HepG2 (cell line): ENCODE measurements around the gene ERC1. TPM values are rescaled to one million over a fixed set of nuclear protein-coding genes. Genes with fewer than 3 reads are reported as not detected.

ENCODE experiments used
- CCDC6 ChIP-seq: sonication (generic); formaldehyde crosslinking; IDR thresholded peaks from 2 replicates; pipeline ENCODE4 v1.8.1; 2022; ENCODE audit warnings: mild to moderate bottlenecking, missing genetic modification reagents, moderate library complexity
- GABPB1 ChIP-seq: IDR thresholded peaks from 2 replicates; pipeline ENCODE4 v1.6.1; 2016; ENCODE audit warnings: mild to moderate bottlenecking, missing genetic modification reagents, moderate library complexity, missing compliant biosample characterization
- HNRNPK ChIP-seq: fragments of 200-400 bp; formaldehyde crosslinking; IDR thresholded peaks from 2 replicates; pipeline ENCODE4 v1.6.1; 2018; ENCODE audit warnings: low read length, low read depth, moderate library complexity, mild to moderate bottlenecking; ENCODE audit not compliant: poor library complexity, severe bottlenecking
- POGZ ChIP-seq: sonication (generic); formaldehyde crosslinking; IDR thresholded peaks from 2 replicates; pipeline ENCODE4 v1.4.0; 2020; ENCODE audit warnings: mild to moderate bottlenecking, missing genetic modification reagents
- RARA ChIP-seq: IDR thresholded peaks from 2 replicates; pipeline ENCODE4 v1.6.1; 2016; ENCODE audit warnings: missing genetic modification reagents, missing compliant biosample characterization
- TOE1 ChIP-seq: sonication (generic); formaldehyde crosslinking; IDR thresholded peaks from 2 replicates; pipeline ENCODE4 v1.4.0; 2020; ENCODE audit warnings: mild to moderate bottlenecking, missing genetic modification reagents
- TSC22D2 ChIP-seq: sonication (generic); formaldehyde crosslinking; IDR thresholded peaks from 2 replicates; pipeline ENCODE4 v1.5.1; 2020; ENCODE audit warnings: missing genetic modification reagents, mild to moderate bottlenecking, borderline replicate concordance
- ZNF337 ChIP-seq: sonication (generic); formaldehyde crosslinking; IDR thresholded peaks from 2 replicates; pipeline ENCODE4 v1.5.1; 2020; ENCODE audit warnings: missing genetic modification reagents, low read depth, mild to moderate bottlenecking, borderline replicate concordance
- ZNF34 ChIP-seq: sonication (generic); formaldehyde crosslinking; IDR thresholded peaks from 2 replicates; pipeline ENCODE4 v1.4.0; 2020; ENCODE audit warnings: mild to moderate bottlenecking, missing genetic modification reagents, borderline replicate concordance
- ZNF354B ChIP-seq: sonication (generic); formaldehyde crosslinking; IDR thresholded peaks from 2 replicates; pipeline ENCODE4 v1.8.0; 2022; ENCODE audit warnings: mild to moderate bottlenecking, missing genetic modification reagents
- ZNF564 ChIP-seq: sonication (generic); formaldehyde crosslinking; IDR thresholded peaks from 2 replicates; pipeline ENCODE4 v1.8.1; 2023; ENCODE audit warnings: mild to moderate bottlenecking, missing genetic modification reagents
- ZNF570 ChIP-seq: sonication (generic); formaldehyde crosslinking; IDR thresholded peaks from 2 replicates; pipeline ENCODE4 v1.4.0; 2020; ENCODE audit warnings: mild to moderate bottlenecking, missing genetic modification reagents, borderline replicate concordance
- ZNF644 ChIP-seq: IDR thresholded peaks from 2 replicates; pipeline ENCODE4 v1.6.1; 2016; ENCODE audit warnings: low read depth
- ZNF782 ChIP-seq: sonication (generic); formaldehyde crosslinking; IDR thresholded peaks from 2 replicates; pipeline ENCODE4 v1.4.0; 2020; ENCODE audit warnings: missing genetic modification reagents, mild to moderate bottlenecking, borderline replicate concordance
- ZNF790 ChIP-seq: sonication (generic); formaldehyde crosslinking; IDR thresholded peaks from 2 replicates; pipeline ENCODE4 v1.8.0; 2022; ENCODE audit warnings: missing genetic modification reagents, mild to moderate bottlenecking, borderline replicate concordance
- polyA plus RNA-seq, 8 experiments: library from polyadenylated mRNA; depleted of rRNA in 3 of 8; stranded (reverse) in 7 of 8; unstranded in 1 of 8; fragments of >200 nt; fragmentation: Illumina TruSeq in 4 of 8; extraction: Trizol in 4 of 8; gene quantifications; 2 replicates each; pipeline versions ENCODE4 v1.2.1 to v1.2.3, GENCODE V29; 2011 to 2016; ENCODE audit warnings: low read depth in 4 of 8, missing spikeins in 1 of 8, mixed read lengths in 1 of 8; ENCODE audit not compliant: insufficient read depth in 1 of 8
- total RNA-seq, 5 experiments: library from RNA; depleted of rRNA; stranded (reverse); fragments of >200 nt; fragmentation: Illumina TruSeq; extraction: Trizol; gene quantifications; 2 replicates each; pipeline ENCODE4 v1.2.3, GENCODE V29; 2016; ENCODE audit warnings: low read depth in 1 of 5
- TF ChIP-seq, protein P1 (sequence below): sonication (generic); formaldehyde crosslinking; IDR thresholded peaks from 2 replicates; pipeline ENCODE4 v1.5.1; 2020; ENCODE audit warnings: mild to moderate bottlenecking, moderate library complexity, missing genetic modification reagents
- TF ChIP-seq, protein P2 (sequence below): sonication (generic); formaldehyde crosslinking; IDR thresholded peaks from 2 replicates; pipeline ENCODE4 v1.5.1; 2020; ENCODE audit warnings: missing genetic modification reagents, mild to moderate bottlenecking, borderline replicate concordance
- TF ChIP-seq, protein P3 (sequence below): sonication (generic); formaldehyde crosslinking; IDR thresholded peaks from 2 replicates; pipeline ENCODE4 v1.5.1; 2020; ENCODE audit warnings: missing genetic modification reagents, mild to moderate bottlenecking, borderline replicate concordance
- TF ChIP-seq, protein P4 (sequence below): sonication (generic); formaldehyde crosslinking; IDR thresholded peaks from 2 replicates; pipeline ENCODE4 v1.5.1; 2020; ENCODE audit warnings: missing genetic modification reagents, mild to moderate bottlenecking, borderline replicate concordance
- TF ChIP-seq, protein P5 (sequence below): sonication (generic); formaldehyde crosslinking; IDR thresholded peaks from 2 replicates; pipeline ENCODE4 v1.8.0; 2022; ENCODE audit warnings: mild to moderate bottlenecking, missing genetic modification reagents; ENCODE audit not compliant: insufficient replicate concordance

ERC1 gene
- total and polyA plus RNA-seq, 2 of the 13 experiments (the other 11 are each of a cell fraction or from before 2014, with no cell fraction given) = 6.1 to 12.4 TPM

DNA sequence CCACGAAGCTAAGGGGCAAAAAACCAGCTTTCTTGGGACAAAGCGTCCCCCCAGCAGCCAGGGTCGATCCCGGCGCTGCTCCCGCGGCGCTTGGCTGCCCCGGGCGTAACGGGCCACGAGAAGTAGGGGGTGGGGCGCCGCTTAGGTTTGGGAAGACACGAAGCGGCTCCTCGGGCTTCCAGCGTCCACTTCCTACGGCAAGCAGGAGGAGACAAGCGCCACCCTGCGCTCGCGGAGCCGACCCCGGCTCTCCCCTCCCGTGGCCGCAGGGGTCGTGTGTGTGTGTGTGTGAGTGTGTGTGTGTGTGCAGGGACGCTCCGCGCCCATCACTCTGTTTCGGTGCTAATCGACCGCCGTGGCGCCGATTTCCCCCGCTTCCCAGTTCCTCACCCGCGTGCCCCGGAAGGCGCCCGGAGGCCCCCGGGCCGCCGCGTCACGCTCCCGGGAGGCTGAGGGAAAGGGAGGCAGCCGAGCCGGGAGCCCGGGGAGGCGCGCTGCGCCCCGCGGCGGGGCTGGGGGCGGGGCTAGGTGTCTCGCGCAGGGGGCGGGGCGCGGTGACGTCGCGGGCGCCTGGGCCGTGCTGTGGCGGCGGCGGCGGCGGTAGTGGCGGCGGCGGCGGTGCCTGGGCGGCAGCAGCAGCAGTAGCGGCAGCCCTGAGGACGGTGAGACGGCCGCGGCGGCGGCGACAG lies at the start of gene ERC1 (continued):
- no peak for TF ChIP-seq ZNF790
- no peak for TF ChIP-seq ZNF34 (CRISPR knock-in tag)
- TF ChIP-seq, protein P1, sequence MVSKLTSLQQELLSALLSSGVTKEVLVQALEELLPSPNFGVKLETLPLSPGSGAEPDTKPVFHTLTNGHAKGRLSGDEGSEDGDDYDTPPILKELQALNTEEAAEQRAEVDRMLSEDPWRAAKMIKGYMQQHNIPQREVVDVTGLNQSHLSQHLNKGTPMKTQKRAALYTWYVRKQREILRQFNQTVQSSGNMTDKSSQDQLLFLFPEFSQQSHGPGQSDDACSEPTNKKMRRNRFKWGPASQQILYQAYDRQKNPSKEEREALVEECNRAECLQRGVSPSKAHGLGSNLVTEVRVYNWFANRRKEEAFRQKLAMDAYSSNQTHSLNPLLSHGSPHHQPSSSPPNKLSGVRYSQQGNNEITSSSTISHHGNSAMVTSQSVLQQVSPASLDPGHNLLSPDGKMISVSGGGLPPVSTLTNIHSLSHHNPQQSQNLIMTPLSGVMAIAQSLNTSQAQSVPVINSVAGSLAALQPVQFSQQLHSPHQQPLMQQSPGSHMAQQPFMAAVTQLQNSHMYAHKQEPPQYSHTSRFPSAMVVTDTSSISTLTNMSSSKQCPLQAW = peak; percentile 89
- TF ChIP-seq, protein P2, sequence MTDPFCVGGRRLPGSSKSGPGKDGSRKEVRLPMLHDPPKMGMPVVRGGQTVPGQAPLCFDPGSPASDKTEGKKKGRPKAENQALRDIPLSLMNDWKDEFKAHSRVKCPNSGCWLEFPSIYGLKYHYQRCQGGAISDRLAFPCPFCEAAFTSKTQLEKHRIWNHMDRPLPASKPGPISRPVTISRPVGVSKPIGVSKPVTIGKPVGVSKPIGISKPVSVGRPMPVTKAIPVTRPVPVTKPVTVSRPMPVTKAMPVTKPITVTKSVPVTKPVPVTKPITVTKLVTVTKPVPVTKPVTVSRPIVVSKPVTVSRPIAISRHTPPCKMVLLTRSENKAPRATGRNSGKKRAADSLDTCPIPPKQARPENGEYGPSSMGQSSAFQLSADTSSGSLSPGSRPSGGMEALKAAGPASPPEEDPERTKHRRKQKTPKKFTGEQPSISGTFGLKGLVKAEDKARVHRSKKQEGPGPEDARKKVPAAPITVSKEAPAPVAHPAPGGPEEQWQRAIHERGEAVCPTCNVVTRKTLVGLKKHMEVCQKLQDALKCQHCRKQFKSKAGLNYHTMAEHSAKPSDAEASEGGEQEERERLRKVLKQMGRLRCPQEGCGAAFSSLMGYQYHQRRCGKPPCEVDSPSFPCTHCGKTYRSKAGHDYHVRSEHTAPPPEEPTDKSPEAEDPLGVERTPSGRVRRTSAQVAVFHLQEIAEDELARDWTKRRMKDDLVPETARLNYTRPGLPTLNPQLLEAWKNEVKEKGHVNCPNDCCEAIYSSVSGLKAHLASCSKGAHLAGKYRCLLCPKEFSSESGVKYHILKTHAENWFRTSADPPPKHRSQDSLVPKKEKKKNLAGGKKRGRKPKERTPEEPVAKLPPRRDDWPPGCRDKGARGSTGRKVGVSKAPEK (CRISPR knock-in tag) = no peak
- peak; percentile 11 for TF ChIP-seq HNRNPK
- peak; percentile 88; the same call in 1 of the 2 replicates for TF ChIP-seq CCDC6 (CRISPR knock-in tag)
- TF ChIP-seq ZNF782 (CRISPR knock-in tag) = no peak
- peak; percentile 36; the same call in 1 of the 2 replicates for TF ChIP-seq TSC22D2 (CRISPR knock-in tag)
- TF ChIP-seq, protein P3, sequence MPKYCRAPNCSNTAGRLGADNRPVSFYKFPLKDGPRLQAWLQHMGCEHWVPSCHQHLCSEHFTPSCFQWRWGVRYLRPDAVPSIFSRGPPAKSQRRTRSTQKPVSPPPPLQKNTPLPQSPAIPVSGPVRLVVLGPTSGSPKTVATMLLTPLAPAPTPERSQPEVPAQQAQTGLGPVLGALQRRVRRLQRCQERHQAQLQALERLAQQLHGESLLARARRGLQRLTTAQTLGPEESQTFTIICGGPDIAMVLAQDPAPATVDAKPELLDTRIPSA (CRISPR knock-in tag) = no peak
- no peak for TF ChIP-seq TOE1 (CRISPR knock-in tag)
- TF ChIP-seq ZNF570 (CRISPR knock-in tag) = no peak
- TF ChIP-seq ZNF354B (CRISPR knock-in tag) = no peak
- no peak for TF ChIP-seq RARA (CRISPR knock-in tag)
- TF ChIP-seq, protein P4, sequence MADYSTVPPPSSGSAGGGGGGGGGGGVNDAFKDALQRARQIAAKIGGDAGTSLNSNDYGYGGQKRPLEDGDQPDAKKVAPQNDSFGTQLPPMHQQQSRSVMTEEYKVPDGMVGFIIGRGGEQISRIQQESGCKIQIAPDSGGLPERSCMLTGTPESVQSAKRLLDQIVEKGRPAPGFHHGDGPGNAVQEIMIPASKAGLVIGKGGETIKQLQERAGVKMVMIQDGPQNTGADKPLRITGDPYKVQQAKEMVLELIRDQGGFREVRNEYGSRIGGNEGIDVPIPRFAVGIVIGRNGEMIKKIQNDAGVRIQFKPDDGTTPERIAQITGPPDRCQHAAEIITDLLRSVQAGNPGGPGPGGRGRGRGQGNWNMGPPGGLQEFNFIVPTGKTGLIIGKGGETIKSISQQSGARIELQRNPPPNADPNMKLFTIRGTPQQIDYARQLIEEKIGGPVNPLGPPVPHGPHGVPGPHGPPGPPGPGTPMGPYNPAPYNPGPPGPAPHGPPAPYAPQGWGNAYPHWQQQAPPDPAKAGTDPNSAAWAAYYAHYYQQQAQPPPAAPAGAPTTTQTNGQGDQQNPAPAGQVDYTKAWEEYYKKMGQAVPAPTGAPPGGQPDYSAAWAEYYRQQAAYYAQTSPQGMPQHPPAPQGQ (CRISPR knock-in tag) = no peak
- 0 out of 2 replicates have a peak, but pooled peaks have one; percentile 72 for TF ChIP-seq ZNF337
- peak; percentile 87 for TF ChIP-seq GABPB1 (CRISPR knock-in tag)
- peak; percentile 69; the same call in 1 of the 2 replicates for TF ChIP-seq POGZ (CRISPR knock-in tag)
- TF ChIP-seq, protein P5, sequence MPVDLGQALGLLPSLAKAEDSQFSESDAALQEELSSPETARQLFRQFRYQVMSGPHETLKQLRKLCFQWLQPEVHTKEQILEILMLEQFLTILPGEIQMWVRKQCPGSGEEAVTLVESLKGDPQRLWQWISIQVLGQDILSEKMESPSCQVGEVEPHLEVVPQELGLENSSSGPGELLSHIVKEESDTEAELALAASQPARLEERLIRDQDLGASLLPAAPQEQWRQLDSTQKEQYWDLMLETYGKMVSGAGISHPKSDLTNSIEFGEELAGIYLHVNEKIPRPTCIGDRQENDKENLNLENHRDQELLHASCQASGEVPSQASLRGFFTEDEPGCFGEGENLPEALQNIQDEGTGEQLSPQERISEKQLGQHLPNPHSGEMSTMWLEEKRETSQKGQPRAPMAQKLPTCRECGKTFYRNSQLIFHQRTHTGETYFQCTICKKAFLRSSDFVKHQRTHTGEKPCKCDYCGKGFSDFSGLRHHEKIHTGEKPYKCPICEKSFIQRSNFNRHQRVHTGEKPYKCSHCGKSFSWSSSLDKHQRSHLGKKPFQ (CRISPR knock-in tag) = peak; percentile 62
- TF ChIP-seq ZNF564 (CRISPR knock-in tag) = peak; percentile 76
- no peak for TF ChIP-seq ZNF644 (CRISPR knock-in tag)
